ENCODE data around the gene SPATC1L.
"Not testable (repeated sequence)": the region's sequence is repeated elsewhere in the genome, so short reads cannot be mapped to it uniquely, and the experiment has no call there.

The SPATC1L gene

GRCh38 chr21:46149205-46149901 lies 34.9 kb downstream of the SPATC1L start:
- no peak for TF ChIP-seq JUND (IDR thresholded peaks at IDR 0.05; ENCODE audit: low read depth)
- DNase-seq (ENCODE audit: low read depth in 1 of 2, low spot score in 1 of 2), result no peak
- in situ Hi-C loops (cut with HindIII; ENCODE audit: low pct_unique_long_range_greater_than_20kb, low sequenced_read_pairs), result no loop called here

- no peak for TF ChIP-seq JUND (IDR thresholded peaks at IDR 0.05; ENCODE audit: low read depth)
- DNase-seq (ENCODE audit: low read depth in 1 of 2, low spot score in 1 of 2), result no peak
- in situ Hi-C loops (cut with HindIII; ENCODE audit: low pct_unique_long_range_greater_than_20kb, low sequenced_read_pairs), result no loop called here
These were observed 36.2 kb downstream of the SPATC1L start for GRCh38 chr21:46148106-46148505.

GRCh38 chr21:46147429-46147828 lies 36.8 kb downstream of the SPATC1L start:
- in situ Hi-C loops (cut with HindIII; ENCODE audit: low pct_unique_long_range_greater_than_20kb, low sequenced_read_pairs), result not testable (repeated sequence)
- peak; percentile 64 to 76 for DNase-seq (ENCODE audit: low read depth in 1 of 2, low spot score in 1 of 2)

GRCh38 chr21:46146856-46147255 lies 37.4 kb downstream of the SPATC1L start:
- TF ChIP-seq JUND (IDR thresholded peaks at IDR 0.05; ENCODE audit: low read depth), result no peak
- peak in 1 of 2 experiments; percentile 50 for DNase-seq (ENCODE audit: low read depth in 1 of 2, low spot score in 1 of 2)
- in situ Hi-C loops (cut with HindIII; ENCODE audit: low pct_unique_long_range_greater_than_20kb, low sequenced_read_pairs), result no loop called here

GRCh38 chr21:46145840-46146691 lies 38.2 kb downstream of the SPATC1L start:
- TF ChIP-seq JUND (IDR thresholded peaks at IDR 0.05; ENCODE audit: low read depth), result no peak
- in situ Hi-C loops (cut with HindIII; ENCODE audit: low pct_unique_long_range_greater_than_20kb, low sequenced_read_pairs), result no loop called here
- no peak for DNase-seq (ENCODE audit: low read depth in 1 of 2, low spot score in 1 of 2)

- no peak for TF ChIP-seq JUND (IDR thresholded peaks at IDR 0.05; ENCODE audit: low read depth)
- DNase-seq (ENCODE audit: low read depth in 1 of 2, low spot score in 1 of 2), result no peak
- in situ Hi-C loops (cut with HindIII; ENCODE audit: low pct_unique_long_range_greater_than_20kb, low sequenced_read_pairs), result no loop called here
These were observed 39.0 kb downstream of the SPATC1L start for GRCh38 chr21:46145159-46145839.

GRCh38 chr21:46144464-46145070 lies 39.7 kb downstream of the SPATC1L start:
- TF ChIP-seq JUND (IDR thresholded peaks at IDR 0.05; ENCODE audit: low read depth), result no peak
- in situ Hi-C loops (cut with HindIII; ENCODE audit: low pct_unique_long_range_greater_than_20kb, low sequenced_read_pairs), result no loop called here
- peak in 1 of 2 experiments; percentile 18 for DNase-seq (ENCODE audit: low read depth in 1 of 2, low spot score in 1 of 2)

GRCh38 chr21:46142582-46143473 lies 41.4 kb downstream of the SPATC1L start:
- in situ Hi-C loops (cut with HindIII; ENCODE audit: low pct_unique_long_range_greater_than_20kb, low sequenced_read_pairs), result no loop called here
- no peak for TF ChIP-seq JUND (IDR thresholded peaks at IDR 0.05; ENCODE audit: low read depth)
- DNase-seq (ENCODE audit: low read depth in 1 of 2, low spot score in 1 of 2), result no peak

- no peak for DNase-seq (ENCODE audit: low read depth in 1 of 2, low spot score in 1 of 2)
- no peak for TF ChIP-seq JUND (IDR thresholded peaks at IDR 0.05; ENCODE audit: low read depth)
- in situ Hi-C loops (cut with HindIII; ENCODE audit: low pct_unique_long_range_greater_than_20kb, low sequenced_read_pairs), result no loop called here
These were observed 42.3 kb downstream of the SPATC1L start for GRCh38 chr21:46141767-46142581.

GRCh38 chr21:46140352-46141003 lies 43.8 kb downstream of the SPATC1L start:
- in situ Hi-C loops (cut with HindIII; ENCODE audit: low pct_unique_long_range_greater_than_20kb, low sequenced_read_pairs); DNase-seq (ENCODE audit: low read depth in 1 of 2, low spot score in 1 of 2): not testable (repeated sequence)

- DNase-seq (ENCODE audit: low read depth in 1 of 2, low spot score in 1 of 2), result no peak
- TF ChIP-seq JUND (IDR thresholded peaks at IDR 0.05; ENCODE audit: low read depth), result no peak
- in situ Hi-C loops (cut with HindIII; ENCODE audit: low pct_unique_long_range_greater_than_20kb, low sequenced_read_pairs), result no loop called here
These were observed 44.6 kb downstream of the SPATC1L start for GRCh38 chr21:46139686-46140085.
